Common myeloid progenitor, CD34-positive (primary cell): ENCODE data around the gene DNAJB9.
"Not testable (repeated sequence)": the region's sequence is repeated elsewhere in the genome, so short reads cannot be mapped to it uniquely, and the experiment has no call there.

Experiments
- CTCF ChIA-PET: fragments of 350-600 bp; sonication (Branson Sonifier 250); formaldehyde crosslinking; loops from one replicate; lab custom pipeline; 2021; ENCODE audit warnings: antibody characterized with exemption; lab: Charles Lee
- POLR2A ChIA-PET: fragments of 350-600 bp; sonication (Branson Sonifier 250); formaldehyde crosslinking; loops from one replicate; lab custom pipeline; 2021; ENCODE audit warnings: antibody characterized with exemption; lab: Charles Lee
- DNase-seq, 3 donors: peaks; one replicate each; pipeline versions ENCODE4 v3.0.0 to v3.0.0-alpha.2; 2013
- H3K27ac ChIP-seq, 2 experiments: 1 replicate in 1 of 2; 2 replicates in 1 of 2; pipeline ENCODE4 v1.7.0; 2013; ENCODE audit warnings: inconsistent platforms in 2 of 2, low read length in 2 of 2, mild to moderate bottlenecking in 2 of 2, low read depth in 1 of 2, moderate library complexity in 1 of 2; ENCODE audit not compliant: severe bottlenecking in 2 of 2, insufficient read depth in 1 of 2, poor library complexity in 1 of 2
- H3K27me3 ChIP-seq, 5 experiments: replicated peaks in 2 of 5; 1 replicate in 3 of 5; 2 replicates in 2 of 5; pipeline versions ENCODE4 v1.6.1 to v1.7.0; 2013; ENCODE audit warnings: low read length in 4 of 5, mild to moderate bottlenecking in 2 of 5, moderate library complexity in 2 of 5, inconsistent platforms in 1 of 5; ENCODE audit not compliant: insufficient read depth in 5 of 5, control insufficient read depth in 4 of 5
- H3K36me3 ChIP-seq, 4 experiments: 1 replicate in 2 of 4; 2 replicates in 2 of 4; pipeline versions ENCODE4 v1.6.1 to v1.7.0; 2013; ENCODE audit warnings: low read length in 3 of 4, control low read depth in 1 of 4, mild to moderate bottlenecking in 1 of 4; ENCODE audit not compliant: control insufficient read depth in 4 of 4, insufficient read depth in 4 of 4
- H3K4me1 ChIP-seq, 4 experiments: 1 replicate in 3 of 4; 2 replicates in 1 of 4; pipeline versions ENCODE4 v1.6.1 to v1.7.1; 2013; ENCODE audit warnings: low read length in 3 of 4, mild to moderate bottlenecking in 3 of 4, control low read depth in 1 of 4, inconsistent platforms in 1 of 4, moderate library complexity in 1 of 4; ENCODE audit not compliant: control insufficient read depth in 4 of 4, insufficient read depth in 4 of 4; ENCODE audit errors: control extremely low read depth in 1 of 4
- H3K4me3 ChIP-seq, 7 experiments: 1 replicate in 4 of 7; 2 replicates in 3 of 7; pipeline versions ENCODE4 v1.5.1 to v1.7.0; 2013; ENCODE audit warnings: mild to moderate bottlenecking in 7 of 7, low read length in 6 of 7, moderate library complexity in 6 of 7, inconsistent platforms in 2 of 7, low read depth in 2 of 7, control low read depth in 1 of 7; ENCODE audit not compliant: insufficient read depth in 4 of 7, control insufficient read depth in 1 of 7; ENCODE audit errors: extremely low read depth in 1 of 7
- H3K9me3 ChIP-seq, 5 experiments: 1 replicate in 4 of 5; 2 replicates in 1 of 5; pipeline versions ENCODE4 v1.6.1 to v1.7.1; 2013; ENCODE audit warnings: low read length in 4 of 5, mild to moderate bottlenecking in 2 of 5, inconsistent platforms in 1 of 5, low read depth in 1 of 5, moderate library complexity in 1 of 5; ENCODE audit not compliant: control insufficient read depth in 4 of 5, insufficient read depth in 2 of 5; ENCODE audit errors: control extremely low read depth in 1 of 5
- WGBS: methylation state at CpG from one replicate; pipeline ENCODE4 v1.1.5; 2013; ENCODE audit not compliant: insufficient coverage; 5-methylcytosine and 5-hydroxymethylcytosine counted together

DNAJB9 gene

GRCh38 chr7:108529341-108529740 is 40.3 kb upstream of the DNAJB9 start:
- H3K27ac ChIP-seq, result no peak overlapping the region
- ChIA-PET POLR2A (no interaction called here), CTCF (no interaction called here)
- no peaks in the 10 kb centered on the region for H3K27me3 ChIP-seq
- DNase-seq, result peak in 1 of 3 donors; percentile 17
- no peaks in the 10 kb centered on the region for H3K36me3 ChIP-seq
- peaks cover 5 to 21% (median 12%) of the 10 kb centered on the region in 4 experiments for H3K4me1 ChIP-seq
- 92% methylated on average over 3 of the region's 3 CpGs for WGBS
- no peak overlapping the region for H3K4me3 ChIP-seq
- no peaks in the 10 kb centered on the region for H3K9me3 ChIP-seq

GRCh38 chr7:108533712-108534111 is 36.0 kb upstream of the DNAJB9 start:
- Histone ChIP-seq H3K4me3 (no peak overlapping the region), H3K27me3 (no peaks in the 10 kb centered on the region), H3K36me3 (no peaks in the 10 kb centered on the region), H3K9me3 (no peaks in the 10 kb centered on the region), H3K27ac (no peak overlapping the region), H3K4me1 (peaks cover 4 to 21% (median 8%) of the 10 kb centered on the region in 4 experiments)
- no CpG with 5 or more reads among the region's 3 CpGs for WGBS
- CTCF ChIA-PET, result no interaction called here
- POLR2A ChIA-PET, result no interaction called here
- no peak for DNase-seq

DNA sequence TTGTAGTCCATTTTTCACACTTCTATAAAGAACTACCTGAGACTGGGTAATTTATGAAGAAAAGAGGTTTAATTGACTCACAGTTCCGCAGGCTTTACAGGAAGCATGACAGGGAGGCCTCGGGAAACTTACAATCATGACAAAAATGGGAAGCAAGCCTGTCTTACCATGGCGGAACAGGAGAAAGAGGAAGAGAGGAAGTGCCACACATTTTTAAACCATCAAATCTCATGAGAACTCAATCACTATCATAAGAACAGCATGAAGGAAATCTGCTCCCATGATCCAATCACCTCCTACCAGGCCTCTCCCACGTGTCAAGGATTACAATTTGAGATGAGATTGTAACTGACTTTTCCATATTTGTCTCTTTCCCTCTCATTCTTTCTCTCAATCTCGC is 34.4 kb upstream of the DNAJB9 start:
- CTCF ChIA-PET, result no interaction called here
- no peak for DNase-seq
- POLR2A ChIA-PET, result no interaction called here
- Histone ChIP-seq H3K36me3 (no peaks in the 10 kb centered on the region), H3K9me3 (no peaks in the 10 kb centered on the region), H3K4me3 (no peak overlapping the region), H3K27me3 (no peaks in the 10 kb centered on the region), H3K4me1 (peaks cover 4 to 21% (median 9%) of the 10 kb centered on the region in 4 experiments), H3K27ac (no peak overlapping the region)
- 55% methylated on average over 2 of the region's 5 CpGs for WGBS

DNA sequence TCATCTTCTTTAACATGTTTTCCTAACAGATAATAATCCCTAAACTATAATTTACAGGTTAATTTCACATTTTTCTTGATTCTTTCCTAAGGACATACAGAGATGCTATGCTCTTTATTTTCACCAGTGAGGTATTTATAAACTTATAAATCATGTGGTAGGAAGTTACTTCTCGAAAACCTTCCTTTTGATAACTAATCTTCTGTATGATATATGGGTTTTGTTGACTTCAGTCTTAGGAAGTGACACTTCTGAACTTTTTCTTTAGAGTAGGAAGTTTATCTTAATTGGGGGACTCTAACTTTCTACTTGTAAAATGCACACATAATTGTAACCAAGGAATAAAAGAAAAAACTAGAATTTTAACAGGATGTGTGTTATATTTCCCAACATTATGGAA is 33.9 kb upstream of the DNAJB9 start:
- Histone ChIP-seq H3K27me3 (no peaks in the 10 kb centered on the region), H3K4me3 (no peak overlapping the region), H3K36me3 (no peaks in the 10 kb centered on the region), H3K9me3 (no peaks in the 10 kb centered on the region), H3K4me1 (peaks cover 4 to 21% (median 9%) of the 10 kb centered on the region in 4 experiments), H3K27ac (no peak overlapping the region)
- no CpG with 5 or more reads among the region's 1 CpG for WGBS
- POLR2A ChIA-PET, result interaction anchor here (1.1 kb wide), 1 partner anchor 34 kb away, joined by 3 read pairs; the partner anchor contains the start of genes DNAJB9 and THAP5
- CTCF ChIA-PET, result no interaction called here
- DNase-seq, result peak in 2 of 3 donors; percentile 18 to 44

- DNase-seq, result no peak
- Histone ChIP-seq H3K36me3 (no peaks in the 10 kb centered on the region), H3K4me3 (no peak overlapping the region), H3K27me3 (no peaks in the 10 kb centered on the region), H3K27ac (no peak overlapping the region), H3K9me3 (no peaks in the 10 kb centered on the region), H3K4me1 (peaks cover 4 to 21% (median 9%) of the 10 kb centered on the region in 4 experiments)
- WGBS, result 96% methylated on average over 2 of the region's 2 CpGs
- ChIA-PET POLR2A (no interaction called here), CTCF (interaction anchor here (0.9 kb wide), 1 partner anchor 10 kb away, joined by 3 read pairs; no protein-coding TSS in a partner anchor)
Observed at GRCh38 chr7:108537229-108537628, 32.4 kb upstream of the DNAJB9 start.

- H3K4me1 ChIP-seq, result peaks cover 4 to 21% (median 9%) of the 10 kb centered on the region in 4 experiments
- ChIA-PET POLR2A (interaction anchor here (0.7 kb wide), 1 partner anchor 355 kb away, joined by 8 read pairs; no protein-coding TSS in a partner anchor), CTCF (interaction anchor here (0.6 kb wide), 1 partner anchor 355 kb away, joined by 3 read pairs; no protein-coding TSS in a partner anchor)
- not testable (repeated sequence) for H3K4me3 ChIP-seq, H3K36me3 ChIP-seq, H3K27me3 ChIP-seq, H3K9me3 ChIP-seq, H3K27ac ChIP-seq
- DNase-seq, result peak; percentile 42 to 93 (median 85)
- WGBS, result 13% methylated on average over 1 of the region's 2 CpGs
Observed at GRCh38 chr7:108538236-108538635, 31.4 kb upstream of the DNAJB9 start.

DNA sequence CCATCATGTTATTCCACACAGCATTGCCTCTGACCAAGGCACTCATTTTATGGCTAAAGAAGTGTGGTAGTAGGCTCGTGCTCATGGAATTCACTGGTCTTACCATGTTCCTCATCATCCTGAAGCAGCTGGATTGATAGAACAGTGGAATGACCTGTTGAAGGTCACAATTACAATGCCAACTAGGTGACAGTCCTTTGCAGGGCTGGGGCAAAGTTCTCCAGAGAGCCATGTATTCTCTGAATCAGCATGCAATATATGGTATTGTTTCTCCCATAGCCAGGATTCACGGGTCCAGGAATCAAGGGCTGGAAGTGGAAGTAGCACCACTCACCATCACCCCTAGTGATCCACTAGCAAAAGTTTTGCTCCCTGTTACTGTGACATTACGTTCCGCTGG is 31.0 kb upstream of the DNAJB9 start:
- WGBS, result 100% methylated on average over 4 of the region's 4 CpGs
- not testable (repeated sequence) for DNase-seq, H3K27me3 ChIP-seq, H3K4me3 ChIP-seq, H3K9me3 ChIP-seq, H3K27ac ChIP-seq, H3K36me3 ChIP-seq
- CTCF ChIA-PET, result interaction anchor here (0.6 kb wide), 1 partner anchor 355 kb away, joined by 3 read pairs; no protein-coding TSS in a partner anchor
- POLR2A ChIA-PET, result interaction anchor here (0.7 kb wide), 1 partner anchor 355 kb away, joined by 8 read pairs; no protein-coding TSS in a partner anchor
- H3K4me1 ChIP-seq, result peaks cover 4 to 21% (median 9%) of the 10 kb centered on the region in 4 experiments
